HUES48 (cell line): ENCODE measurements around the gene BCDIN3D.

Experiments used
- H3K27ac ChIP-seq: one replicate; pipeline ENCODE4 v1.7.0; 2013; ENCODE audit warnings: low read depth, low read length, inconsistent platforms
- H3K27me3 ChIP-seq: 2 replicates; pipeline ENCODE4 v1.6.1; 2013; ENCODE audit warnings: mild to moderate bottlenecking, low read length; ENCODE audit not compliant: control insufficient read depth, insufficient read depth
- H3K36me3 ChIP-seq: 2 replicates; pipeline ENCODE4 v1.6.1; 2013; ENCODE audit warnings: low read length; ENCODE audit not compliant: control insufficient read depth, insufficient read depth
- H3K4me1 ChIP-seq: 2 replicates; pipeline ENCODE4 v1.6.1; 2013; ENCODE audit warnings: mild to moderate bottlenecking, low read length; ENCODE audit not compliant: control insufficient read depth, insufficient read depth
- H3K4me3 ChIP-seq: 2 replicates; pipeline ENCODE4 v1.5.1; 2013; ENCODE audit warnings: mild to moderate bottlenecking, low read depth, low read length
- H3K9ac ChIP-seq: 2 replicates; pipeline ENCODE4 v1.6.1; 2013; ENCODE audit warnings: mild to moderate bottlenecking, low read depth, low read length, moderate library complexity
- H3K9me3 ChIP-seq: 2 replicates; pipeline ENCODE4 v1.6.1; 2013; ENCODE audit warnings: low read length; ENCODE audit not compliant: control insufficient read depth, insufficient read depth

The BCDIN3D gene

DNA sequence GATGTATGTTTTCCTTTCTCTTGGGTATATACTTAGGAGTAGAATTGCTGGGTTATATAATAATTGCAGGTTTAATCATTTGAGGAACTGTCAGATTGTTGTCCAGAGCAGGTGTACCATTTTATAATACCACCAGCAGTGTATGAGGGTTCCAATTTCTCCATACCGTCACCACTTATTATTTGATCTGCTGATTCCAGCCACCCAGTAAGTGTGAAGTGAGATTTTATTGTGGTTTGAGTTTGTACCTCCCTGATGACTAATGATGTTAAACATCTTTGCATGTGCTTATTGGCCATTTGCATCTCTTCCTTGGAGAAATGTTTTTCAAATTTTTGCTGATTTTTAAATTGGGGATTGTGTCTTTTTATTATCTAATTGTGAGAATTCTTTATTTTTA lies 29.8 kb downstream of the BCDIN3D start:
- Histone ChIP-seq H3K9me3 (no peaks in the 10 kb centered on the region), H3K4me1 (peaks cover 29% of the 10 kb centered on the region), H3K36me3 (peaks cover 11% of the 10 kb centered on the region; the same call in 1 of the 2 replicates), H3K4me3 (no peak overlapping the region), H3K9ac (no peak overlapping the region), H3K27ac (no peak overlapping the region), H3K27me3 (no peaks in the 10 kb centered on the region)

- no peak overlapping the region for H3K9ac ChIP-seq
- H3K4me3 ChIP-seq, result no peak overlapping the region
- no peak overlapping the region for H3K27ac ChIP-seq
- no peaks in the 10 kb centered on the region for H3K27me3 ChIP-seq
- peaks cover 11% of the 10 kb centered on the region; the same call in 1 of the 2 replicates for H3K36me3 ChIP-seq
- peaks cover 29% of the 10 kb centered on the region for H3K4me1 ChIP-seq
- H3K9me3 ChIP-seq, result no peaks in the 10 kb centered on the region
Observed at GRCh38 chr12:49811961-49812401, 30.9 kb downstream of the BCDIN3D start.

DNA sequence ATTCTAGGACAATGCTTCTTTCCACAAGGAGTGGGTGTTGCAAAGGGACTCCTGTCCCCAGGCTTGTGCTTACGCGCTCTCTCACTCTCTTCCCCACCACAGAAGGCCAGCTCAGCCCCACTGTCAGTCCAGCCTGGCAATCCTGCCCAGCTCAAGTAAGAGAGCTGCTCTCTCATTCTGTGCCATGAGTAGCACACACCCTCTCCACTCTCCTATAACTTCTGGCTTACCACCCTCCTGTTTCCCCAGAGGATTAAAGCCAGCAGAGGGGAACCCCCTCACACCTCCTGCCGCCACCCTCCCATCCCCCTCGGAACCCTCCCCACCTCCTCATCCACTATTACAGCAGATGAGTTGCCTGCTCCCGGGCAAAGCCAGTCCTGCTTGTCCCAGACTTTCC lies 31.8 kb downstream of the BCDIN3D start:
- peak overlapping the region; percentile 47 for H3K27ac ChIP-seq
- H3K4me1 ChIP-seq, result peaks cover 29% of the 10 kb centered on the region

DNA sequence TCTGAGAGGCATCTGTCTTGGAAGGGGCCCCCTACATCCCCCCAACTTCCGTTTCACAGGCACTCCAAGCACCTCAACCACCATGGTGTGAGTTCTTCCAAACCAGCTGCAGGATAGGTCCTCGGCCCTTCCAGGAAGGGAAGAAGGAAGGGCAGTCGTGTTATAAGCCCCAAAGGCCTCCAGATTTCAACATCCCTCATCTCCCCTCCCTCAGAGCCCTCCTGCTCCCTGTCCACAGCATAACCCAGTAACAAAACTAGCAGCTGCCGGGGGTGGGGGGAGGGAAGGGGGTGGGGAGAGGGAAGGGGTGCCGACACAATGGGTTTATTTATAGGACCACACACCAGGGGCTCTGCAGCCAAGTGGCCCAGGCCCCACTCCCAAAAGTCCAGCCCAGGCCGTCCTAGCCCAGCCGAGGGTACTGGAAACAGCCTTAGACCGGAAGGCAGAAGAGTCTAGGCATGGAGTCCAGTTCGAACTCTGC lies 33.0 kb downstream of the BCDIN3D start:
- Histone ChIP-seq H3K36me3 (peaks cover 11% of the 10 kb centered on the region), H3K4me1 (peaks cover 29% of the 10 kb centered on the region), H3K9me3 (no peaks in the 10 kb centered on the region), H3K9ac (peak overlapping the region; percentile 45; the same call in 1 of the 2 replicates), H3K27me3 (no peaks in the 10 kb centered on the region), H3K27ac (peak overlapping the region; percentile 72), H3K4me3 (no peak overlapping the region)

More for the DNA sequence above, 31.8 kb downstream of the BCDIN3D start:
- Histone ChIP-seq H3K9me3 (no peaks in the 10 kb centered on the region), H3K9ac (no peak overlapping the region), H3K36me3 (peaks cover 10% of the 10 kb centered on the region; the same call in 1 of the 2 replicates), H3K4me3 (no peak overlapping the region), H3K27me3 (no peaks in the 10 kb centered on the region)

DNA sequence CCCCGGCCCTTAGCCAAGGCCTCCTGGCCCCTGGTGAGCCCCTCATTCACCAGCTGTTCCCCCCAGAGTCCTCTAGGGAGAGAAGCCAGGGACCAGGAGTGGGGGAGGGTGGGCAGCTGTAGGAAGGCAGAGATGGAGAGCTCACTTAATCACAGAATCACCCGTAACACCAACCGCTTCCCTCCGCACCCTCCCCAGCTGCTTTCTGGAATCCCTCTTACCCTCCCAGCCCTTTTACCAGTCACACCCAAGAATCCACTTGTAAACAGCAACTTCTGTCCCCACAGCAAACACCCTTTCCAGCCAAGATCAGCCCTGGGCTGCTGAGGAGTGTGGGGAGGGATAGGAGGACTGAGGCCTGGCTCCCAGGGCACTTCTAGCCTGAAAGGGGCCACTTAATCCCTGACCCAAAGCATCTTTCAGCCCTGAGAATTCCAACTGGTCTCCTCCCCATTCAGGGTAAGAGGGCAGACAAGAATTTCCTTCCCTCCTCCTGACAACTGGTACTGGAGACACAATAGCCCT lies 33.5 kb downstream of the BCDIN3D start:
- Histone ChIP-seq H3K27me3 (no peaks in the 10 kb centered on the region), H3K27ac (peak overlapping the region; percentile 72), H3K4me3 (no peak overlapping the region), H3K4me1 (peaks cover 29% of the 10 kb centered on the region), H3K9ac (no peak overlapping the region), H3K9me3 (no peaks in the 10 kb centered on the region), H3K36me3 (peaks cover 16% of the 10 kb centered on the region)

DNA sequence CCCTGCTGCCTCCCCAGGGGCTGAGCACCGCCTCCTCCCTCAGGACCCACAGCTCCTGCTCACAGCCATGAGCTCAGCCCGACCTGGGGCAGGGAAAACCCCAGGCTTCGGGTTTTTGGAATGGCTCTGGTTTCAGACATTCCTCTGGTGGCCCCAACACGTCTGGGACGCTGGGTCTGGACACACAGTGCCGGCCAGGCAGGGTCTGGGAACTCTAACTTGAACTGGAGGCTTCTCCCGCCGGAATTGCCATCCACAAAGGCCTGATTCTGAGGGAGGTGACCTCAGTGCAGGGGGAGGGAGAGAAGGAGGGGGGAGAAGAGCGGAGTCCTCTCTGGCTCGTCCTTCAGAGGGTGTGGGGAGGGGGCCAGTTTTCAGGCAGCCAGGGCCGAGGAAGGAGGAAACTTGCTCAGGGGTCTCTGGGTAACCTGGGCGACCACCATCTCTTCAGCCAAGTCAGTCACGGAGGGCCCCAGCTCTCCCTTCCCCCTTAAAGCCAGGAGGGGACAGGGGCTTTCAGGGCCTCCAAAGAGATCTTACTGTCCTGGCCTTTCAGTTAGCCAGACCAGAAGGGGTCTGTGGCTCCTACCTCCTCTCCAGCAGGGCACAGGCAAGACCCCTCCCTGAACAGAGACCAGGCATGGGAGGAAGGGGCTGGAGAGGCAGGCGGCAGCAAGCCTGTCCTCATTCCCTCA lies 34.1 kb downstream of the BCDIN3D start:
- Histone ChIP-seq H3K9me3 (no peaks in the 10 kb centered on the region), H3K27ac (peak overlapping the region; percentile 72), H3K4me1 (peaks cover 29% of the 10 kb centered on the region), H3K4me3 (no peak overlapping the region), H3K36me3 (peaks cover 20% of the 10 kb centered on the region), H3K9ac (0 out of 2 replicates have a peak overlapping the region, but pooled peaks have one; percentile 12), H3K27me3 (no peaks in the 10 kb centered on the region)

GRCh38 chr12:49807991-49808580 lies 34.8 kb downstream of the BCDIN3D start:
- H3K4me1 ChIP-seq, result peaks cover 29% of the 10 kb centered on the region
- no peaks in the 10 kb centered on the region for H3K9me3 ChIP-seq
- H3K36me3 ChIP-seq, result peaks cover 25% of the 10 kb centered on the region
- no peak overlapping the region for H3K27ac ChIP-seq
- no peak overlapping the region for H3K9ac ChIP-seq
- no peaks in the 10 kb centered on the region for H3K27me3 ChIP-seq
- H3K4me3 ChIP-seq, result no peak overlapping the region

GRCh38 chr12:49806877-49807276 lies 36.0 kb downstream of the BCDIN3D start:
- H3K36me3 ChIP-seq, result peaks cover 34% of the 10 kb centered on the region
- no peak overlapping the region for H3K27ac ChIP-seq
- H3K4me3 ChIP-seq, result no peak overlapping the region
- H3K9ac ChIP-seq, result no peak overlapping the region
- H3K4me1 ChIP-seq, result peaks cover 29% of the 10 kb centered on the region
- H3K27me3 ChIP-seq, result no peaks in the 10 kb centered on the region
- H3K9me3 ChIP-seq, result no peaks in the 10 kb centered on the region

DNA sequence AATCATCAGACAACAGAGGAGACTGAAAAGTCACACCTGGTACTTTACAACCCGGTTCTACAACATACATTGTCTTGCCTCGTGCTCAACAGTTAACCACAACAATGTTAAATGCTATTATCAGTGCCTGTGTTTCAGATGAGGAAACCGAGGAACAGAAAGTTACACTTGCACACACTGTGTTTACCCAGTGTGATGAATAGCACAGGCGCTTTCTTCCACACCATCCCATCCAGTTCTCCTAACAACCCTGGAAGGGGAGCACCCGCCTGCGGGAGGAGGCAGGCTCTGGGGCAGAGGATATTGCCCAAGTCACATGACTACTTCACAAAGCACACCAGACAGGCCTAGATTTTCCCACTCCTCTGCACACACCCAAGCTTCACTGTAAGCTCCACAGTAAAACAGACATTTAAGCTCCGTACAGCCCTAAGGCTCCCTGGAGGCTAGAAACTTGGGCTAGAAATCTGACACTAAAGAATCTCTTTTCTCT lies 36.5 kb downstream of the BCDIN3D start:
- peaks cover 39% of the 10 kb centered on the region for H3K36me3 ChIP-seq
- no peaks in the 10 kb centered on the region for H3K27me3 ChIP-seq
- no peak overlapping the region for H3K9ac ChIP-seq
- H3K9me3 ChIP-seq, result no peaks in the 10 kb centered on the region
- no peak overlapping the region for H3K4me3 ChIP-seq
- H3K4me1 ChIP-seq, result peaks cover 29% of the 10 kb centered on the region
- H3K27ac ChIP-seq, result no peak overlapping the region

DNA sequence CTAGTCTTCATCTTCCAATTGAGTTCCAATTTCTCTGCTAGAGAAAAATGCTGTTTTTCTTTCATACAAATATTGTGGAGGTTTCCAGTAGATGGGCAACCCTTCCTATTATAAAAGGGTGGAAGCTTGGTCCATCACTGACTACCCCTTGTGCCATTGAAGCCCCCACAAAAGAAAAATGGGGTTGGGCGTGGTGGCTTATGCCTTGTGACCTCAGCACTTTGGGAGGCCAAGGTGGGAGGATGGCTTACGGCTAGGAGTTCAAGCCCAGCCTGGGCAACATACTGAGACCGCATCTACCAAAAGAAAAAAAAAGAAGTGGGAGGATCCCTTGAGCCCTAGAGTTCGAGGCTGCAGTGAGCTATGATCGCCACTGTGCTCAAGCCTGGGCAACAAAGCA lies 37.5 kb downstream of the BCDIN3D start:
- Histone ChIP-seq H3K4me3 (no peak overlapping the region), H3K9ac (no peak overlapping the region), H3K36me3 (peaks cover 49% of the 10 kb centered on the region), H3K27ac (no peak overlapping the region), H3K4me1 (peaks cover 21% of the 10 kb centered on the region), H3K27me3 (no peaks in the 10 kb centered on the region), H3K9me3 (no peaks in the 10 kb centered on the region)

DNA sequence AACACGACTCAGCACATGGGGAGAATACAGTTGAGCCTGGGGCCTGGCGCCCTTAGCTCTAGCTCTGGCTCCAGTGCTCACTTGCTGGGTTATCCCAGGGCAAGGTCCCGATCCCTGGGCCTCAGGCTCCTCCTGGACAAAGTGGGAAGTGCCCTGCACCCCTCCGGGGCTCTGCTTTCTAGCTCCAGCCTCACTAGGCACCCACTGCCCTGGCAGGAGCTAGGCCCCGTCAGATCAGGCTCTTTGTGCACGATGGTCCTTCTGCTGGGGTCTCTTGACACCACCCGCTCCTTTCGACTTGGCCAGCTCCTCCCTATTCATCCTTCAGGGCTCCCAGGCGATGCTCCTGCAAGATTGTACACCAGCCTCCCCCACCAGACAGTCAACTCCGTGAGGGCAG lies 38.1 kb downstream of the BCDIN3D start:
- peaks cover 17% of the 10 kb centered on the region for H3K4me1 ChIP-seq
- H3K27me3 ChIP-seq, result no peaks in the 10 kb centered on the region
- H3K27ac ChIP-seq, result no peak overlapping the region
- H3K9ac ChIP-seq, result no peak overlapping the region
- no peaks in the 10 kb centered on the region for H3K9me3 ChIP-seq
- H3K36me3 ChIP-seq, result peaks cover 53% of the 10 kb centered on the region
- H3K4me3 ChIP-seq, result no peak overlapping the region
